PFSK-1 (cell line): ENCODE results near the gene ACTL6B.

Experiments used
- FOXP2 ChIP-seq: optimal IDR thresholded peaks from 2 replicates; pipeline ENCODE3; 2011; ENCODE audit warnings: borderline replicate concordance, control low read depth, inconsistent platforms; ENCODE audit not compliant: insufficient read depth; ENCODE audit errors: extremely low read length, extremely low read depth
- POLR2AphosphoS5 ChIP-seq: IDR thresholded peaks from 2 replicates; pipeline ENCODE4 v1.6.1; 2012; ENCODE audit warnings: low read depth, mild to moderate bottlenecking, control low read depth, low read length, moderate library complexity
- REST ChIP-seq, 2 experiments: IDR thresholded peaks; 2 replicates each; pipeline versions ENCODE4 v1.6.1 to v1.8.0; 2011 to 2012; ENCODE audit warnings: low read depth in 2 of 2, low read length in 2 of 2, control low read depth in 1 of 2, inconsistent platforms in 1 of 2, mild to moderate bottlenecking in 1 of 2, moderate library complexity in 1 of 2; ENCODE audit not compliant: insufficient read depth in 1 of 2
- SIN3A ChIP-seq: IDR thresholded peaks from 2 replicates; pipeline ENCODE4 v1.6.1; 2012; ENCODE audit warnings: mild to moderate bottlenecking, low read length, moderate library complexity, borderline replicate concordance; ENCODE audit not compliant: insufficient read depth
- TAF1 ChIP-seq: IDR thresholded peaks from 2 replicates; pipeline ENCODE4 v1.6.1; 2012; ENCODE audit warnings: low read length, control low read depth, borderline replicate concordance; ENCODE audit not compliant: insufficient read depth

DNA sequence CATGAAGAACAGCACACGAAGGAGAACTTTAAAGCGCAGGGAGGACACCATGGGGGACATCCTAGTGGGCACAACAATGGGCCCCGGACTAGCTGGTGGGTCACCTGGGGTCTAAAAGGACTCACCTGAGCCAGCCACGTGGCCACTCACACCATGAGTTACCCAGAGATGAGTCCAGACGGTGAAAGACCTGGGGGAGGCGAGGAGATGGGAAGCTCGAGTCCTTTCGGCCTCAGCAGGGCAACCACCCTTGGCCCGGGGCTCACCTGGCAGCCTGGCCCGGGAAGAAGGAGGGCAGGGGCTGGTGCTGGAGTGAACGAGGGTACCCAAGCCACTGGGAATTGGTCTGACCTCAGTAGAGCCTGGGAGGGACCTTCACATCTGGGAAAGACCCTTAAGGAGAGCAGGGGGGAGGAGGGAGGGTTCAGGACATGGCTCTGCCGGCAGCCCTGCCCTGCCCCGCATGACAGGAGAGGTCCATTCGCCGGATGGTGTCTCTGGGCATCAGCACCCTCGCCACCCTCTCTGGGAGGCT is 32.1 kb upstream of the ACTL6B start:
- no peak for TF ChIP-seq REST (IDR thresholded peaks at IDR 0.05; ENCODE audit: insufficient read depth in 1 of 2, low read depth in 2 of 2, low read length in 2 of 2)
- no peak for TF ChIP-seq SIN3A
- TF ChIP-seq TAF1, result no peak
- TF ChIP-seq POLR2AphosphoS5, result no peak
- no peak for TF ChIP-seq FOXP2
